Stomach smooth muscle (tissue), 2 donors: Measurements from ENCODE around the gene GLRB.

Experiments
- H3K27ac ChIP-seq: one replicate; pipeline ENCODE4 v1.7.0; 2013; ENCODE audit warnings: mild to moderate bottlenecking, low read length, inconsistent platforms
- H3K27me3 ChIP-seq, 2 donors: one replicate each; pipeline ENCODE4 v1.7.0; 2013; ENCODE audit warnings: low read length in 2 of 2; ENCODE audit not compliant: insufficient read depth in 2 of 2, control insufficient read depth in 1 of 2
- H3K36me3 ChIP-seq, 2 donors: one replicate each; pipeline ENCODE4 v1.7.0; 2013; ENCODE audit warnings: low read length in 2 of 2; ENCODE audit not compliant: control insufficient read depth in 2 of 2, insufficient read depth in 2 of 2
- H3K4me1 ChIP-seq: one replicate; pipeline ENCODE4 v1.7.0; 2013; ENCODE audit warnings: low read length; ENCODE audit not compliant: control insufficient read depth, insufficient read depth
- H3K4me3 ChIP-seq, 2 donors: one replicate each; pipeline ENCODE4 v1.7.0; 2013; ENCODE audit warnings: low read length in 2 of 2
- H3K9ac ChIP-seq, 2 donors: one replicate each; pipeline ENCODE4 v1.7.0; 2013; ENCODE audit warnings: low read length in 2 of 2, mild to moderate bottlenecking in 1 of 2
- H3K9me3 ChIP-seq, 2 donors: one replicate each; pipeline ENCODE4 v1.7.0; 2013; ENCODE audit warnings: low read length in 2 of 2; ENCODE audit not compliant: control insufficient read depth in 2 of 2
- donor health status: healthy.
- donor health status: Pancreatic carcinoma.

The GLRB gene

GRCh38 chr4:157195374-157195773 lies 119.4 kb downstream of the GLRB start:
- H3K9me3 ChIP-seq = no peaks in the 10 kb centered on the region
- no peak overlapping the region for H3K9ac ChIP-seq
- H3K27ac ChIP-seq = no peak overlapping the region
- no peak overlapping the region for H3K4me3 ChIP-seq
- H3K27me3 ChIP-seq = no peaks in the 10 kb centered on the region
- no peaks in the 10 kb centered on the region for H3K4me1 ChIP-seq
- no peaks in the 10 kb centered on the region for H3K36me3 ChIP-seq

- Histone ChIP-seq H3K4me3 (no peak overlapping the region), H3K27me3 (no peaks in the 10 kb centered on the region), H3K4me1 (no peaks in the 10 kb centered on the region), H3K36me3 (no peaks in the 10 kb centered on the region), H3K9ac (no peak overlapping the region), H3K9me3 (no peaks in the 10 kb centered on the region), H3K27ac (no peak overlapping the region)
Measured at GRCh38 chr4:157196046-157196445, 120.1 kb downstream of the GLRB start.

- Histone ChIP-seq H3K27ac (no peak overlapping the region), H3K4me1 (no peaks in the 10 kb centered on the region), H3K9me3 (no peaks in the 10 kb centered on the region), H3K36me3 (no peaks in the 10 kb centered on the region), H3K4me3 (no peak overlapping the region), H3K27me3 (no peaks in the 10 kb centered on the region), H3K9ac (no peak overlapping the region)
Measured at GRCh38 chr4:157204634-157205244, 128.8 kb downstream of the GLRB start.

DNA sequence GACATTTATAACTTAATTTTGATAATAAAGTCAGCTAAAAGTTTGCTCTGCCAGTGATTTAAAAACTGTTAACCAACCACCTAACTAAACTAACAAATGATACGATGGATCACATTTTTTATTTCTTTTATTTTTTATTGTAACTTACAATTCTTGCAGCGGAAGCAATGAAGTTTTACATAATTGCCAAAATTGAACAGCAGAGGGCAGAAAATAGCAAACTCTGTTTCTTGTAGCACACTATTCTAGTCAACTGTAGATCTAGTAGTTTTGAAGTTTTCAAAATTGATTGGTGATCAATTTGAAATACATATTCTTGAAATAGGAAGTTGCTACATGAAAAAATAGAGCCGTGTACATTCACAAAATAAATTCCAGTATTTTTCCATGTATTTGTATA lies 141.8 kb downstream of the GLRB start:
- H3K9me3 ChIP-seq = no peaks in the 10 kb centered on the region
- H3K9ac ChIP-seq = no peak overlapping the region
- no peak overlapping the region for H3K27ac ChIP-seq
- peaks cover 11% of the 10 kb centered on the region for H3K4me1 ChIP-seq
- no peak overlapping the region for H3K4me3 ChIP-seq
- no peaks in the 10 kb centered on the region for H3K36me3 ChIP-seq
- peaks cover 20 to 25% of the 10 kb centered on the region in 2 donors for H3K27me3 ChIP-seq

GRCh38 chr4:157219711-157220370 lies 143.9 kb downstream of the GLRB start:
- H3K9ac ChIP-seq = no peak overlapping the region
- no peaks in the 10 kb centered on the region for H3K36me3 ChIP-seq
- peaks cover 24 to 34% of the 10 kb centered on the region in 2 donors for H3K27me3 ChIP-seq
- H3K4me1 ChIP-seq = peaks cover 12% of the 10 kb centered on the region
- peak overlapping the region in 1 of 2 donors; percentile 58 for H3K4me3 ChIP-seq
- no peak overlapping the region for H3K27ac ChIP-seq
- peaks cover 0 to 1% of the 10 kb centered on the region in 2 donors for H3K9me3 ChIP-seq

DNA sequence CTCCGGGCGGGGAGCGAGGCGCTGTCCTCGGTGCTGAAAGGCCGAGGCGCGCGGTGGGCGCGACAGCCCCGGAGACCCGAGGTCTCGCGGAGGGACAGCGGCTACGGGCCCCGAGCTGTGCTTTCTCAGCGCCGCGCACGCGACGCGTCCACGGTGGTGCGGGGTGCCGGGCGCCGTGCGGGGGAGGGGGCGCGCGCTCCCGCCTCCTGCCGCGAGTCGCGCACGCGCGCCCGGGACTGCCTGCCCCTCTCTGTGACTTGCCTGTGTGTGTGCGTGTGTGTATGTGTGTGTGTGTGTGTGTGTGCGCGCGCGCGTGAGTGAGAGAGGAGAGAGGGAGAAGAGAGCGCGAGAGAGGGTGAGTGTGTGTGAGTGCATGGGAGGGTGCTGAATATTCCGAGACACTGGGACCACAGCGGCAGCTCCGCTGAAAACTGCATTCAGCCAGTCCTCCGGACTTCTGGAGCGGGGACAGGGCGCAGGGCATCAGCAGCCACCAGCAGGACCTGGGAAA lies 144.5 kb downstream of the GLRB start, which contains the start of gene GRIA2:
TSS of gene GRIA2 (plus strand) at position 358 of the 511 bp plus-strand sequence. CDS start 315 bp downstream, outside the sequence.
- no peaks in the 10 kb centered on the region for H3K36me3 ChIP-seq
- peak within 1 kb of the TSS in 1 of 2 donors; percentile 58 for H3K4me3 ChIP-seq
- H3K27me3 ChIP-seq = peaks cover 24 to 34% of the 10 kb centered on the region in 2 donors
- peaks cover 0 to 1% of the 10 kb centered on the region in 2 donors for H3K9me3 ChIP-seq
- H3K27ac ChIP-seq = no peak within 1 kb of the TSS
- peaks cover 12% of the 10 kb centered on the region for H3K4me1 ChIP-seq
- H3K9ac ChIP-seq = no peak within 1 kb of the TSS

DNA sequence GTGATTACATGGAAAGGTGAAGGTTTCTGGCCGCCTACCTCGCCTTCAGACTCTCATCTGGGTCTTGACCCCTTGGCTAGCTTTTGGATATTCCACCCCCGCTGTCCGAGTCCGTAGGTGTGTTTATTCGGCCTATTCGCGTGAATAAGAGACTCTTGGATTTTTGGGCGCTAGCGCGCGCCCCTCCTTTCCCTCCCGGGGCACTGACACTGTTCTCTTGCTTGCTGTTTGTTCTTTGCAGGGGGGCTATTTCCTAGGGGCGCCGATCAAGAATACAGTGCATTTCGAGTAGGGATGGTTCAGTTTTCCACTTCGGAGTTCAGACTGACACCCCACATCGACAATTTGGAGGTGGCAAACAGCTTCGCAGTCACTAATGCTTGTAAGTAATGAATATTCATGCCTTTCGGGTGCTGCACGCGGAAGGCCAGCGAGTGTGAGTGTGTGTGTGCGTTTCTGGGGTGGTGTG lies 145.5 kb downstream of the GLRB start:
- H3K9me3 ChIP-seq = peaks cover 0 to 1% of the 10 kb centered on the region in 2 donors
- H3K4me3 ChIP-seq = peak overlapping the region in 1 of 2 donors; percentile 54
- H3K4me1 ChIP-seq = peaks cover 12% of the 10 kb centered on the region
- H3K9ac ChIP-seq = no peak overlapping the region
- peaks cover 24 to 34% of the 10 kb centered on the region in 2 donors for H3K27me3 ChIP-seq
- H3K27ac ChIP-seq = no peak overlapping the region
- no peaks in the 10 kb centered on the region for H3K36me3 ChIP-seq
